K562 (cell line): Measurements from ENCODE around the gene CNTN4. TPM values are rescaled to one million over a fixed set of nuclear protein-coding genes. Genes with fewer than 3 reads are reported as not detected.

Experiments used
- ATAC-seq: fragments of 200-7000 bp; cut with Tn5 transposase; 3 replicates; pipeline ENCODE4 v1.9.1; 2020; ENCODE audit warnings: moderate library complexity
- BruUV-seq: library from RNA; stranded (reverse); fragments of 400-500 nt; replicated peaks from 2 replicates; lab custom pipeline; 2021; lab: Mats Ljungman, UMichigan
- CTCF ChIA-PET: fragments of 300-600 bp; formaldehyde crosslinking; extraction: SDS; loops from one replicate; lab custom pipeline; 2021; ENCODE audit warnings: low intra/inter-chr PET ratio; lab: Yijun Ruan, JAX
- POLR2A ChIA-PET: fragments of 300-600, 350-650 bp; sonication (Branson Sonifier 250); formaldehyde crosslinking; extraction: SDS; loops from one replicate; lab custom pipeline; 2021; ENCODE audit warnings: antibody characterized with exemption, inconsistent platforms; lab: Yijun Ruan, JAX
- DNase-seq, 4 experiments: peaks; one replicate each; pipeline versions ENCODE4 v3.0.0 to v3.0.0-alpha.2; 2011 to 2018; ENCODE audit warnings: low spot score in 3 of 4, mixed read lengths in 3 of 4; ENCODE audit errors: extremely low read depth in 1 of 4
- FAIRE-seq: peaks from 2 replicates; lab custom pipeline; 2011; peaks lifted over from hg19 to GRCh38; lab: Jason Lieb, UNC
- H2AFZ ChIP-seq: 2 replicates; pipeline ENCODE4 v1.6.0; 2011; ENCODE audit warnings: low read depth, low read length, control low read depth, inconsistent platforms
- H3K27ac ChIP-seq: fragments of 200-600 bp; 3 replicates; pipeline ENCODE4 v1.8.0; 2011; ENCODE audit warnings: low read depth, mild to moderate bottlenecking, control low read depth, inconsistent platforms, low read length, moderate library complexity, mixed read lengths; ENCODE audit errors: extremely low read depth
- H3K27me3 ChIP-seq, 2 experiments: fragments of 300-600 bp in 1 of 2; 2 replicates in 1 of 2; 3 replicates in 1 of 2; pipeline versions ENCODE4 v1.6.0 to v1.8.0; 2011; ENCODE audit warnings: inconsistent platforms in 2 of 2, low read length in 2 of 2, mild to moderate bottlenecking in 1 of 2, mixed read lengths in 1 of 2, moderate library complexity in 1 of 2; ENCODE audit not compliant: control insufficient read depth in 2 of 2, insufficient read depth in 2 of 2
- H3K36me3 ChIP-seq: fragments of 300-600 bp; 3 replicates; pipeline ENCODE4 v1.8.0; 2011; ENCODE audit warnings: mild to moderate bottlenecking, low read length, inconsistent platforms; ENCODE audit not compliant: control insufficient read depth, insufficient read depth
- H3K4me1 ChIP-seq, 2 experiments: fragments of 200-600 bp in 1 of 2; replicated peaks in 1 of 2; 2 replicates in 1 of 2; 3 replicates in 1 of 2; pipeline versions ENCODE4 v1.5.1 to v1.8.0; 2011; ENCODE audit warnings: inconsistent platforms in 2 of 2, low read length in 2 of 2, mild to moderate bottlenecking in 1 of 2, mixed read lengths in 1 of 2, moderate library complexity in 1 of 2; ENCODE audit not compliant: control insufficient read depth in 2 of 2, insufficient read depth in 2 of 2
- H3K4me2 ChIP-seq: 2 replicates; pipeline ENCODE4 v1.6.1; 2011; ENCODE audit warnings: low read length, control low read depth, inconsistent platforms, mixed read lengths; ENCODE audit not compliant: insufficient read depth
- H3K4me3 ChIP-seq: fragments of 200-600 bp; sonication (generic), shearing (Covaris generic); 2 replicates; pipeline ENCODE4 v1.5.1; 2016; ENCODE audit warnings: control low read depth, inconsistent platforms
- H3K79me2 ChIP-seq: fragments of 200-600 bp; 3 replicates; pipeline ENCODE4 v1.8.0; 2011; ENCODE audit warnings: low read length, inconsistent platforms; ENCODE audit not compliant: control insufficient read depth, insufficient read depth
- H3K9ac ChIP-seq, 2 experiments: 2 replicates each; pipeline versions ENCODE4 v1.6.0 to v1.6.1; 2011; ENCODE audit warnings: low read depth in 2 of 2, low read length in 2 of 2, control low read depth in 1 of 2, inconsistent platforms in 1 of 2, mild to moderate bottlenecking in 1 of 2, mixed read lengths in 1 of 2; ENCODE audit not compliant: insufficient read depth in 1 of 2
- H3K9me1 ChIP-seq: one replicate; pipeline ENCODE4 v1.6.0; 2011; ENCODE audit warnings: inconsistent platforms, mild to moderate bottlenecking, low read length, moderate library complexity; ENCODE audit not compliant: control insufficient read depth, insufficient read depth
- H3K9me3 ChIP-seq: replicated peaks from 2 replicates; pipeline ENCODE4 v1.5.1; 2011; ENCODE audit warnings: low read depth, low read length, inconsistent platforms; ENCODE audit not compliant: control insufficient read depth, insufficient read depth
- H4K20me1 ChIP-seq: replicated peaks from 2 replicates; pipeline ENCODE4 v1.6.1; 2011; ENCODE audit warnings: low read length, inconsistent platforms, mixed read lengths; ENCODE audit not compliant: control insufficient read depth, insufficient read depth
- ATF1 ChIP-seq, 2 experiments: fragments of 450-650 bp in 1 of 2; IDR thresholded peaks; 2 replicates each; pipeline ENCODE4 v1.6.1; 2016; ENCODE audit warnings: missing compliant biosample characterization in 1 of 2, missing genetic modification characterization in 1 of 2
- ATF7 ChIP-seq: fragments of 450-650 bp; IDR thresholded peaks from 2 replicates; pipeline ENCODE4 v1.7.1; 2014; ENCODE audit warnings: mild to moderate bottlenecking, moderate library complexity
- BRF1 ChIP-seq: IDR thresholded peaks from 3 replicates; pipeline ENCODE4 v1.6.1; 2011; ENCODE audit warnings: borderline replicate concordance, mild to moderate bottlenecking; ENCODE audit not compliant: insufficient read length; ENCODE audit errors: extremely low read depth
- CBX1 ChIP-seq: sonication (generic); IDR thresholded peaks from 2 replicates; pipeline ENCODE4 v1.6.1; 2016; ENCODE audit warnings: antibody characterized with exemption, low read depth, mild to moderate bottlenecking
- CREM ChIP-seq: IDR thresholded peaks from 2 replicates; pipeline ENCODE4 v1.6.1; 2014; ENCODE audit warnings: antibody characterized with exemption, low read depth
- FOXA1 ChIP-seq: fragments of 450-650 bp; IDR thresholded peaks from 2 replicates; pipeline ENCODE4 v1.6.1; 2016; ENCODE audit warnings: mild to moderate bottlenecking, borderline replicate concordance
- LCOR ChIP-seq: sonication (generic); formaldehyde crosslinking; IDR thresholded peaks from 2 replicates; pipeline ENCODE4 v1.8.0; 2022; ENCODE audit warnings: mild to moderate bottlenecking, missing genetic modification reagents
- MCM7 ChIP-seq, 2 experiments: fragments of 450-650 bp; IDR thresholded peaks; 2 replicates each; pipeline ENCODE4 v1.6.1; 2016 to 2018
- ZNF764 ChIP-seq: fragments of 250-450 bp; sonication (Bioruptor Pico); IDR thresholded peaks from 2 replicates; pipeline ENCODE4 v1.4.0; 2020; ENCODE audit warnings: low read depth, mild to moderate bottlenecking, moderate library complexity
- WGBS: fragments of 100-300 bp; shearing (Covaris generic); methylation state at CpG from one replicate; pipeline ENCODE4 v1.1.6; 2016; ENCODE audit warnings: low coverage, mixed read lengths; ENCODE audit not compliant: insufficient coverage; ENCODE audit errors: missing lambda C conversion rate; 5-methylcytosine and 5-hydroxymethylcytosine counted together
- in situ Hi-C: fragments of 300-500 bp; cut with MboI; formaldehyde crosslinking; loops from 4 replicates; pipeline ENCODE4 v1.15.0; 2018; ENCODE audit warnings: inconsistent platforms, mixed read lengths
- intact Hi-C: fragments of 100-400 bp; cut with micrococcal nuclease; formaldehyde crosslinking; loops from 2 replicates; pipeline ENCODE4 v1.14.2; 2022
- polyA plus RNA-seq, 8 experiments: library from polyadenylated mRNA; depleted of rRNA in 4 of 8; stranded (reverse) in 5 of 8; unstranded in 3 of 8; fragments of >200 nt; fragmentation: Nextera tagmentation in 2 of 8; fragmentation: Illumina TruSeq in 1 of 8; extraction: Ambion mirVana in 2 of 8; extraction: Trizol in 1 of 8; gene quantifications; 2 replicates each; pipeline versions ENCODE4 v1.2.1 to v1.2.3, GENCODE V29; 2011 to 2014; ENCODE audit warnings: inconsistent platforms in 1 of 8, missing spikeins in 1 of 8
- total RNA-seq, 7 experiments: library from RNA; depleted of rRNA in 6 of 7; stranded (reverse); fragments of >200 nt in 6 of 7; fragmentation: Illumina TruSeq in 2 of 7; extraction: Trizol in 2 of 7; gene quantifications; 2 replicates each; pipeline versions ENCODE4 v1.2.1 to v1.2.3, GENCODE V29; 2011 to 2021; ENCODE audit warnings: low replicate concordance in 1 of 7
- TF ChIP-seq, protein P1 (sequence below): fragments of 200-400 bp; formaldehyde crosslinking; IDR thresholded peaks from 2 replicates; pipeline ENCODE4 v1.6.1; 2017; ENCODE audit warnings: mild to moderate bottlenecking, low read depth, low read length, moderate library complexity
- TF ChIP-seq, protein P2 (sequence below): IDR thresholded peaks from 3 replicates; pipeline ENCODE4 v1.6.1; 2011; ENCODE audit warnings: borderline replicate concordance, mild to moderate bottlenecking; ENCODE audit not compliant: insufficient read length, insufficient read depth
- TF ChIP-seq, protein P3 (sequence below): fragments of 250-450 bp; sonication (Bioruptor Pico); IDR thresholded peaks from 2 replicates; pipeline ENCODE4 v1.8.0; 2021; ENCODE audit warnings: mild to moderate bottlenecking, moderate library complexity
- TF ChIP-seq, protein P4 (sequence below), 2 experiments: fragments of 450-650 bp in 1 of 2; sonication (generic) in 1 of 2; formaldehyde crosslinking in 1 of 2; IDR thresholded peaks in 1 of 2; conservative IDR thresholded peaks in 1 of 2; 2 replicates each; pipeline versions ENCODE4 v1.6.1 to v1.8.1; 2016 to 2023; ENCODE audit warnings: mild to moderate bottlenecking in 2 of 2, moderate library complexity in 2 of 2, inconsistent platforms in 1 of 2, missing genetic modification reagents in 1 of 2

CNTN4 gene
- total and polyA plus RNA-seq, 9 of the 15 experiments (the other 6 are each of a cell fraction or from before 2014, with no cell fraction given): not detected

DNA sequence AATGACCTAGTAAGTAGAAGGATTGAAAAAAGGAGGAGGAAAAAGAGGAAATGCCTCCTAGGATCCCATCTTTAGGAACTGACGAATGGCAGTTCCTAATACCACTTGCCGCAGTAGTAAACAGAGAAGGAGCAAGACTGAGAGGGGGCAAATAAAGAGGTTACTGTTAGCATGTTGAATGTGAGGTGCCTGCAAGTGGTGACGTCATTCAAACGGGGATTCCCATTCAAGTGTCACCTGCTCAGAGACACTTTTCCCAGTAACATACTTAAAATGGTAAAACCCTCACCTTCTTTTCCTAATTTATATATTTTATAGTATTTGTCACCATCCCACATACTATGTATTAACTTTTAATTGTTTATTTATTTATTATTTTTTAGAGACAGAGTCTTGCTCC is 832.6 kb downstream of the CNTN4 start:
- intact Hi-C loops (no loop called here), in situ Hi-C loops (no loop called here)
- TF ChIP-seq CREM: no peak
- TF ChIP-seq MCM7 (IDR thresholded peaks at IDR 0.05): no peak
- TF ChIP-seq, protein P1, sequence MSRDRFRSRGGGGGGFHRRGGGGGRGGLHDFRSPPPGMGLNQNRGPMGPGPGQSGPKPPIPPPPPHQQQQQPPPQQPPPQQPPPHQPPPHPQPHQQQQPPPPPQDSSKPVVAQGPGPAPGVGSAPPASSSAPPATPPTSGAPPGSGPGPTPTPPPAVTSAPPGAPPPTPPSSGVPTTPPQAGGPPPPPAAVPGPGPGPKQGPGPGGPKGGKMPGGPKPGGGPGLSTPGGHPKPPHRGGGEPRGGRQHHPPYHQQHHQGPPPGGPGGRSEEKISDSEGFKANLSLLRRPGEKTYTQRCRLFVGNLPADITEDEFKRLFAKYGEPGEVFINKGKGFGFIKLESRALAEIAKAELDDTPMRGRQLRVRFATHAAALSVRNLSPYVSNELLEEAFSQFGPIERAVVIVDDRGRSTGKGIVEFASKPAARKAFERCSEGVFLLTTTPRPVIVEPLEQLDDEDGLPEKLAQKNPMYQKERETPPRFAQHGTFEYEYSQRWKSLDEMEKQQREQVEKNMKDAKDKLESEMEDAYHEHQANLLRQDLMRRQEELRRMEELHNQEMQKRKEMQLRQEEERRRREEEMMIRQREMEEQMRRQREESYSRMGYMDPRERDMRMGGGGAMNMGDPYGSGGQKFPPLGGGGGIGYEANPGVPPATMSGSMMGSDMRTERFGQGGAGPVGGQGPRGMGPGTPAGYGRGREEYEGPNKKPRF: no peak
- peak; percentile 38; the same call in 1 of the 2 replicates for TF ChIP-seq ATF7
- no peak for TF ChIP-seq ATF1 (CRISPR knock-in tag; IDR thresholded peaks at IDR 0.05)
- 0 out of 2 replicates have a peak, but pooled peaks have one; percentile 25 for TF ChIP-seq ATF1 (tag; IDR thresholded peaks at IDR 0.05)
- TF ChIP-seq, protein P2, sequence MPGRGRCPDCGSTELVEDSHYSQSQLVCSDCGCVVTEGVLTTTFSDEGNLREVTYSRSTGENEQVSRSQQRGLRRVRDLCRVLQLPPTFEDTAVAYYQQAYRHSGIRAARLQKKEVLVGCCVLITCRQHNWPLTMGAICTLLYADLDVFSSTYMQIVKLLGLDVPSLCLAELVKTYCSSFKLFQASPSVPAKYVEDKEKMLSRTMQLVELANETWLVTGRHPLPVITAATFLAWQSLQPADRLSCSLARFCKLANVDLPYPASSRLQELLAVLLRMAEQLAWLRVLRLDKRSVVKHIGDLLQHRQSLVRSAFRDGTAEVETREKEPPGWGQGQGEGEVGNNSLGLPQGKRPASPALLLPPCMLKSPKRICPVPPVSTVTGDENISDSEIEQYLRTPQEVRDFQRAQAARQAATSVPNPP: no peak
- TF ChIP-seq, protein P3, sequence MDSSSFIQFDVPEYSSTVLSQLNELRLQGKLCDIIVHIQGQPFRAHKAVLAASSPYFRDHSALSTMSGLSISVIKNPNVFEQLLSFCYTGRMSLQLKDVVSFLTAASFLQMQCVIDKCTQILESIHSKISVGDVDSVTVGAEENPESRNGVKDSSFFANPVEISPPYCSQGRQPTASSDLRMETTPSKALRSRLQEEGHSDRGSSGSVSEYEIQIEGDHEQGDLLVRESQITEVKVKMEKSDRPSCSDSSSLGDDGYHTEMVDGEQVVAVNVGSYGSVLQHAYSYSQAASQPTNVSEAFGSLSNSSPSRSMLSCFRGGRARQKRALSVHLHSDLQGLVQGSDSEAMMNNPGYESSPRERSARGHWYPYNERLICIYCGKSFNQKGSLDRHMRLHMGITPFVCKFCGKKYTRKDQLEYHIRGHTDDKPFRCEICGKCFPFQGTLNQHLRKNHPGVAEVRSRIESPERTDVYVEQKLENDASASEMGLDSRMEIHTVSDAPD (CRISPR knock-in tag): no peak
- TF ChIP-seq, protein P4, sequence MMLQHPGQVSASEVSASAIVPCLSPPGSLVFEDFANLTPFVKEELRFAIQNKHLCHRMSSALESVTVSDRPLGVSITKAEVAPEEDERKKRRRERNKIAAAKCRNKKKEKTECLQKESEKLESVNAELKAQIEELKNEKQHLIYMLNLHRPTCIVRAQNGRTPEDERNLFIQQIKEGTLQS (IDR thresholded peaks at IDR 0.05): peak; percentile 52
- TF ChIP-seq, protein P4 (CRISPR knock-in tag; conservative IDR thresholded peaks at IDR 0.05): no peak
- TF ChIP-seq FOXA1: no peak
- no peak for TF ChIP-seq CBX1
- no peak for TF ChIP-seq LCOR (CRISPR knock-in tag)
- no peak for TF ChIP-seq ZNF764 (CRISPR knock-in tag)
- TF ChIP-seq BRF1: no peak
- CTCF ChIA-PET: no interaction called here
- ATAC-seq (no peak), FAIRE-seq (no peak), DNase-seq (no peak)
- BruUV-seq: no TSS peak
- no peaks in the 10 kb centered on the region for H3K27me3 ChIP-seq
- H3K9ac ChIP-seq: no peak overlapping the region
- no peaks in the 10 kb centered on the region for H3K4me1 ChIP-seq
- H3K79me2 ChIP-seq: no peaks in the 10 kb centered on the region
- WGBS: 0% methylated on average over 4 of the region's 4 CpGs
- H2AFZ ChIP-seq: no peak overlapping the region
- no peaks in the 10 kb centered on the region for H3K9me1 ChIP-seq
- no peaks in the 10 kb centered on the region for H3K9me3 ChIP-seq
- no peak overlapping the region for H3K4me2 ChIP-seq
- no peak overlapping the region for H3K27ac ChIP-seq
- POLR2A ChIA-PET: no interaction called here
- no peak overlapping the region for H3K4me3 ChIP-seq
- H4K20me1 ChIP-seq: no peaks in the 10 kb centered on the region
- no peaks in the 10 kb centered on the region for H3K36me3 ChIP-seq
